Transverse colon (tissue), 4 donors: ENCODE data around the gene RABGAP1. TPM values are rescaled to one million over a fixed set of nuclear protein-coding genes. Genes with fewer than 3 reads are reported as not detected.

Source experiments
- DNase-seq: peaks from one replicate; pipeline ENCODE4 v3.0.0-alpha.2; 2019
- H3K27ac ChIP-seq, 4 donors: fragments of 200-600 bp; sonication (generic); 2 replicates each; pipeline ENCODE4 v1.5.1; 2016 to 2018; ENCODE audit warnings: inconsistent platforms in 4 of 4
- H3K27me3 ChIP-seq: fragments of 200-600 bp; sonication (generic); 2 replicates; pipeline ENCODE4 v1.5.1; 2017; ENCODE audit warnings: inconsistent platforms
- H3K36me3 ChIP-seq, 4 donors: fragments of 200-600 bp; sonication (generic); 2 replicates each; pipeline ENCODE4 v1.5.1; 2017 to 2019; ENCODE audit warnings: inconsistent platforms in 4 of 4
- H3K4me1 ChIP-seq, 4 donors: fragments of 200-600 bp; sonication (generic); 2 replicates each; pipeline ENCODE4 v1.5.1; 2017 to 2020; ENCODE audit warnings: inconsistent platforms in 4 of 4
- H3K4me3 ChIP-seq, 4 donors: fragments of 200-600 bp; sonication (generic); 1 replicate in 1 of 4; 2 replicates in 3 of 4; pipeline versions ENCODE4 v1.5.1 to v1.6.1; 2017 to 2019; ENCODE audit warnings: inconsistent platforms in 4 of 4
- H3K9me3 ChIP-seq, 2 donors: fragments of 200-600 bp; sonication (generic); 2 replicates each; pipeline ENCODE4 v1.5.1; 2017 to 2019; ENCODE audit warnings: inconsistent platforms in 2 of 2
- EP300 ChIP-seq: sonication (generic); formaldehyde crosslinking; IDR thresholded peaks from one replicate; pipeline ENCODE4 v1.6.1; 2017; ENCODE audit warnings: antibody characterized with exemption, low read depth
- POLR2A ChIP-seq: fragments of 450-650 bp; IDR thresholded peaks from one replicate; pipeline ENCODE4 v1.6.1; 2016; ENCODE audit warnings: antibody characterized with exemption, mild to moderate bottlenecking, moderate library complexity
- POLR2AphosphoS5 ChIP-seq, 3 donors: sonication (generic); formaldehyde crosslinking; IDR thresholded peaks; one replicate each; pipeline ENCODE4 v1.6.1; 2016; ENCODE audit warnings: antibody characterized with exemption in 3 of 3
- WGBS, 2 donors: methylation state at CpG; one replicate each; pipeline ENCODE4 v1.1.5; 2018; ENCODE audit warnings: low coverage in 1 of 2; 5-methylcytosine and 5-hydroxymethylcytosine counted together
- in situ Hi-C, 4 donors: fragments of 200-750 bp; cut with MboI; loops; one replicate each; pipeline versions ENCODE4 v1.15.0 to v1.15.1; 2017; ENCODE audit warnings: low sequenced_read_pairs in 3 of 4, low pct_ligation_motif_present in 1 of 4, low pct_unique_long_range_greater_than_20kb in 1 of 4
- intact Hi-C: fragments of 100-400 bp; cut with DNase I; formaldehyde crosslinking; loops from one replicate; pipeline ENCODE4 v1.15.1; 2023; ENCODE audit warnings: low total_unique reads
- total RNA-seq, 4 donors: library from RNA; depleted of rRNA; stranded (reverse); fragments of >200 nt; gene quantifications; one replicate each; pipeline ENCODE4 v1.1.0, GENCODE V29; 2016
- TF ChIP-seq, protein P1 (sequence below), 5 experiments: fragments of 200-600 bp in 3 of 5; fragments of 450-650 bp in 2 of 5; sonication (generic) in 3 of 5; IDR thresholded peaks; 1 replicate in 2 of 5; 2 replicates in 3 of 5; pipeline ENCODE4 v1.5.1; 2016 to 2017; ENCODE audit warnings: antibody characterized with exemption in 5 of 5, inconsistent platforms in 3 of 5, mild to moderate bottlenecking in 2 of 5, moderate library complexity in 1 of 5

Gene RABGAP1
- total RNA-seq, 4 donors from 2014 or later: 56.1 to 114 (median 88.9) TPM

GRCh38 chr9:123007269-123007668 lies 66.4 kb downstream of the RABGAP1 start:
- no peak overlapping the region for H3K4me3 ChIP-seq
- intact Hi-C loops (no loop called here), in situ Hi-C loops (no loop called here)
- TF ChIP-seq POLR2A (no peak), EP300 (no peak), POLR2AphosphoS5 (IDR thresholded peaks at IDR 0.05) (no peak)
- TF ChIP-seq, protein P1, sequence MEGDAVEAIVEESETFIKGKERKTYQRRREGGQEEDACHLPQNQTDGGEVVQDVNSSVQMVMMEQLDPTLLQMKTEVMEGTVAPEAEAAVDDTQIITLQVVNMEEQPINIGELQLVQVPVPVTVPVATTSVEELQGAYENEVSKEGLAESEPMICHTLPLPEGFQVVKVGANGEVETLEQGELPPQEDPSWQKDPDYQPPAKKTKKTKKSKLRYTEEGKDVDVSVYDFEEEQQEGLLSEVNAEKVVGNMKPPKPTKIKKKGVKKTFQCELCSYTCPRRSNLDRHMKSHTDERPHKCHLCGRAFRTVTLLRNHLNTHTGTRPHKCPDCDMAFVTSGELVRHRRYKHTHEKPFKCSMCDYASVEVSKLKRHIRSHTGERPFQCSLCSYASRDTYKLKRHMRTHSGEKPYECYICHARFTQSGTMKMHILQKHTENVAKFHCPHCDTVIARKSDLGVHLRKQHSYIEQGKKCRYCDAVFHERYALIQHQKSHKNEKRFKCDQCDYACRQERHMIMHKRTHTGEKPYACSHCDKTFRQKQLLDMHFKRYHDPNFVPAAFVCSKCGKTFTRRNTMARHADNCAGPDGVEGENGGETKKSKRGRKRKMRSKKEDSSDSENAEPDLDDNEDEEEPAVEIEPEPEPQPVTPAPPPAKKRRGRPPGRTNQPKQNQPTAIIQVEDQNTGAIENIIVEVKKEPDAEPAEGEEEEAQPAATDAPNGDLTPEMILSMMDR (IDR thresholded peaks at IDR 0.05): no peak
- 79 to 87% methylated on average over 3 to 5 of the region's 5 CpGs for WGBS, 2 donors
- no peaks in the 10 kb centered on the region for H3K27me3 ChIP-seq
- peaks cover 0 to 5% (median 0%) of the 10 kb centered on the region in 4 donors for H3K4me1 ChIP-seq
- H3K27ac ChIP-seq: no peak overlapping the region
- no peak for DNase-seq
- no peaks in the 10 kb centered on the region for H3K9me3 ChIP-seq
- peaks cover 0 to 16% (median 5%) of the 10 kb centered on the region in 4 donors for H3K36me3 ChIP-seq

GRCh38 chr9:123008909-123009308 lies 68.1 kb downstream of the RABGAP1 start:
- in situ Hi-C loops (no loop called here), intact Hi-C loops (no loop called here)
- no peaks in the 10 kb centered on the region for H3K9me3 ChIP-seq
- H3K27ac ChIP-seq: no peak overlapping the region
- DNase-seq: no peak
- TF ChIP-seq EP300: no peak
- no peak for TF ChIP-seq POLR2AphosphoS5 (IDR thresholded peaks at IDR 0.05)
- TF ChIP-seq, protein P1 (IDR thresholded peaks at IDR 0.05): no peak
- no peak for TF ChIP-seq POLR2A
- no peaks in the 10 kb centered on the region for H3K27me3 ChIP-seq
- H3K4me1 ChIP-seq: peaks cover 0 to 5% (median 0%) of the 10 kb centered on the region in 4 donors
- H3K4me3 ChIP-seq: no peak overlapping the region
- peaks cover 0 to 24% (median 6%) of the 10 kb centered on the region in 4 donors for H3K36me3 ChIP-seq

DNA sequence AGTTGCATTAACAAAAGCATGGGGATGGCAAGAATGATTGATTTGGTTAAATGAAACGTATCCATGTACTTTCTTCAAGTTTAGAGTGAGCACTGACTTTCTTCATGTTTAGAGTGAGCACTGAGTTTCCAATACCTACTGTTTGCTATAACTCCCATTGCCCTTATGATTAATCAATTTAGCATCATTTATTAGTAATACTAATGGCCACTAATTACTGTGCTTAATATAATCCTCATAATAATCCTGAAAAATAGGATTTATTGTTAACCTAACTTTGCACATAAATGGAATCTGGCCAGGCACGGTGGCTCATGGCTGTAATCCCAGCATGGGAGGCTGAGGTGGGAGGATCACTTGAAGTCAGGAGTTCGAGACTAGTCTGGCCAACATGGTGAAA lies 70.6 kb downstream of the RABGAP1 start:
- intact Hi-C loops: no loop called here
- no peaks in the 10 kb centered on the region for H3K27me3 ChIP-seq
- H3K9me3 ChIP-seq: no peaks in the 10 kb centered on the region
- in situ Hi-C loops: no loop called here
- TF ChIP-seq POLR2A (no peak), POLR2AphosphoS5 (IDR thresholded peaks at IDR 0.05) (no peak), EP300 (no peak)
- TF ChIP-seq, protein P1 (IDR thresholded peaks at IDR 0.05): no peak
- H3K36me3 ChIP-seq: peaks cover 0 to 34% (median 13%) of the 10 kb centered on the region in 4 donors
- H3K27ac ChIP-seq: no peak overlapping the region
- no peak for DNase-seq
- H3K4me1 ChIP-seq: peaks cover 0 to 5% (median 0%) of the 10 kb centered on the region in 4 donors
- 91 to 96% methylated on average over 3 of the region's 3 CpGs for WGBS, 2 donors
- no peak overlapping the region for H3K4me3 ChIP-seq

DNA sequence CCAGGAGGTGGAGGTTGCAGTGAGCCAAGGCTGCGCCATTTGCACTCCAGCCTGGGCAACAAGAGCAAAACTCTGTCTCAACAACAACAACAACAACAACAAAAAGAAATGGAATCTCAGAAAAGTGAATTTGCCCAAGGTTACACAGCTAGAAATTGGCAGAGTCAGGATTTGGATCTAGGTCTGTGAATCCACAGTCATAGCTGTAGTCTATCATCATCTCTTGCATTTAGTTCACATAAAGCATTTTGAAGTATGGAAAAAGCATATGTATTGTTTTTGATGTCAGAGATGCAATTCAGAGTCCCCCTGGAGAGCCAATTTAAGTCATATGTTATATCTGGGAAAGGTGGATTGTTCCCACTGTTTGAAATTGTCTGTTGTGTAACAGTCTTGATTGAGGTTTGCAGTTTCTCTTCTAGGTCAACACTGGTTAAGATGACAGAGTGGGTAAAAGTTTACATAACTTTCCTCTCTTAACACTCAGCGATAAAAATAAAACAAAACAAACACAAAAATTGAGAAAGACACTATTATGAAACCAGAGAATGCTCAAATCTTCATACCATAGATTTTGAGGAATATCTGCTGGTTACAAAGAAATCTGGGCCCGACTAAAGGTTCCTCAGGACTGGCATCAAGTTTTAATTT lies 71.2 kb downstream of the RABGAP1 start:
- intact Hi-C loops (no loop called here), in situ Hi-C loops (no loop called here)
- TF ChIP-seq EP300 (no peak), POLR2AphosphoS5 (IDR thresholded peaks at IDR 0.05) (no peak), POLR2A (no peak)
- TF ChIP-seq, protein P1 (IDR thresholded peaks at IDR 0.05): no peak
- 92% methylated on average over 2 to 3 of the region's 3 CpGs for WGBS, 2 donors
- H3K36me3 ChIP-seq: peaks cover 0 to 34% (median 15%) of the 10 kb centered on the region in 4 donors
- H3K27ac ChIP-seq: no peak overlapping the region
- no peak overlapping the region for H3K4me3 ChIP-seq
- no peaks in the 10 kb centered on the region for H3K27me3 ChIP-seq
- H3K4me1 ChIP-seq: peaks cover 0 to 5% (median 0%) of the 10 kb centered on the region in 4 donors
- H3K9me3 ChIP-seq: no peaks in the 10 kb centered on the region
- no peak for DNase-seq
